ENCODE results near the gene MAP2K1.
"Not testable (repeated sequence)": the region's sequence is repeated elsewhere in the genome, so short reads cannot be mapped to it uniquely, and the experiment has no call there.

MAP2K1 gene

GRCh38 chr15:66424963-66425612, 38.4 kb downstream of the MAP2K1 start:
- no peak for DNase-seq (ENCODE audit: low read depth)

GRCh38 chr15:66425837-66426236, 39.1 kb downstream of the MAP2K1 start:
- no peak for DNase-seq (ENCODE audit: low read depth)

GRCh38 chr15:66429117-66429516, 42.4 kb downstream of the MAP2K1 start:
- DNase-seq (ENCODE audit: low read depth), result no peak

GRCh38 chr15:66429546-66429945, 42.8 kb downstream of the MAP2K1 start:
- DNase-seq (ENCODE audit: low read depth), result no peak

DNA sequence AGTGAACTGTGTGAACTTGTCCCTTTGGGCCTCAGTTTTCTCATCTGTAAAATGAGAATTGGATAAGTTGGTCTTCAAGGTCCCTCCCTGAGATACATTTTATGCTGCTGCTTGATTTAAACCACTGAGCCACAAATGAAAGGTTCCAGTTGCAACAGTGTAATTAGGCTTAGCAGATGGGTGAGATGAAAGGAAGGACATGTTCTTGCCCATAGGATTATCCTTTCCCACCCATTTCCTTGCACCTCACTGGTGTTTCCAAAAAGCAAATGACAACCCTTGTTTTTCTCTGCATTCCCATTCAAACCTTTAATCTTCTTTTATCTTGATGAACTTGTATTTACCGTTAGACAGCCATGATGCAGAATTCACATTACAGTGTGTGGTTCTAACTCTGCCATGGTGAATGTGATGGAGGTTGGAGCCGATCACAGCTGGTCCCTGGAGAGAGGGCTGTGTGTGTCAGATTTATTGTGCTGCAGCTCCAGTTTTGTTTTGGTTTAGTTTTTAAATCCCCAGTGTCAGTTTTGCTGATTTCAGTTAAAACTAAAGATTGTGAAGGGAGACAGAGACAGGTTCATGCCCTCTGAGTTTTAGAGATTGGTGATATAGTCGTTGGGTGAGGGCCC, 44.0 kb downstream of the MAP2K1 start:
- no peak for DNase-seq (ENCODE audit: low read depth)

- no peak for DNase-seq (ENCODE audit: low read depth)
Measured at GRCh38 chr15:66433726-66434125, 47.0 kb downstream of the MAP2K1 start.

DNA sequence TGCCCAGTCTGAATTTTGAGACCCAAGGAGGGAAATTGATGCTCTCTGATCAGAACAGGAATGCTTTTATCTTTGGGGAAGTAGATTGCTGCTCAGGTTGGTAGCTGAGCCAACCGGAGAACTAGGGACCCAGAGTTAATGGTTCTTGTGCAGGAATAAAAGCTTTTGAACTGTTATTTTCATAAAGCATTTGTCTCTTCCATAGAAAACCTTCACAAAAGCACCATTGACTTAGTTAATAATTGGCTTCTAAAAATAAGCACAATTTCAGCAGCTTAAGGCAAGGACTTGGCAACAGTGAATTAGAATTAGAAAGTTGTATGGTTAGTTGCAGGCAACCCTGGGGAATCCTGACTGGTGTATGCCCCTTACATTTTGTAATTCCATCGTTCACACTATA, 53.8 kb downstream of the MAP2K1 start:
- DNase-seq (ENCODE audit: low read depth), result no peak

DNA sequence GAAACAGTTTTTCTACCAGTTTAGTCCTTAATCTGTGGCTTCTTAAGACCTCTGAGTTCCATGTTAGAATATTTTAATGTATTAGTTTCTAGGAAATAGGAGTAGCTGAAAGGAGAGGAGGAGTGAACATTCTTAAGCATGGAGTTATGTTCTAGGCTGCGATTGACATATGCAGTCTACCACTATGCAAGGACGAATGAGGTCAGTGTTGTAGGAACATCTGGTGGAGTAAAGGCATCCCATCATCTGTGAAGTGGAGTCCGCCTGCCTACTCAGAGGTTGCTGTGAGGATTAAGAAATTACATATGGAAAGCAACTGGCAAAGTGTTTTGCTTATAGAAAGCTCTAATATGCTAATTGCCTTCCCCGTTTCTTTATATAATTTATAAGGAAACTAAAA, 65.7 kb downstream of the MAP2K1 start:
- DNase-seq (ENCODE audit: low read depth), result no peak

DNA sequence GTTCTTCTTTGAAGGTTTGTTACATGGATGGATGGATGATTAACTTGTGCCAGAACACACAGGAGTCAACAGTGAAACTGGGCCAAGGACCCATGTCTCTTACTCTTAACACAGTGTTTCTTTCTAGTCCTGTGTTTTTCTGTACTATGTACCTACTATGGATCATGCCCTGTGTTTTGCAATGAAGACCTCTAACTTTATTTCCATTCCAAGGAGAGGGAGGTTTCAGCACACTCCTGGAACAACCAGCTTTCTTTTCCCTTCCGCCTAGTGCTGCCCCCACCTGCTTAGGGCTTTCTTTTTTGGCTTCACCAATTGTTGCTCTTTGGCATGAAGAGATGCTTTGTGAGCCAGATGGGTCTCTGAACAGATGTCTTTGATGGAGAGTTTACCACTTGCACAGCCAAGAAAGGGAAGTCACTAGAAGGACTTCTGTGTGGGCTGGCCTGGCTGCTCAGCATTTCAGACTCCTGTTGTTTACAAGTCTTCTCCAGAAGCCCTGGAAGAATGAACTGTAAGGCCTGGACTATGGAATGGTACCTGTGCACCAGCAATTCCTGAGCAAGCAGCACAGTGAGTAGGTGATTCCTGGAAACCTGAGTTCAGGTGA, 66.4 kb downstream of the MAP2K1 start:
- no peak for DNase-seq (ENCODE audit: low read depth)

DNA sequence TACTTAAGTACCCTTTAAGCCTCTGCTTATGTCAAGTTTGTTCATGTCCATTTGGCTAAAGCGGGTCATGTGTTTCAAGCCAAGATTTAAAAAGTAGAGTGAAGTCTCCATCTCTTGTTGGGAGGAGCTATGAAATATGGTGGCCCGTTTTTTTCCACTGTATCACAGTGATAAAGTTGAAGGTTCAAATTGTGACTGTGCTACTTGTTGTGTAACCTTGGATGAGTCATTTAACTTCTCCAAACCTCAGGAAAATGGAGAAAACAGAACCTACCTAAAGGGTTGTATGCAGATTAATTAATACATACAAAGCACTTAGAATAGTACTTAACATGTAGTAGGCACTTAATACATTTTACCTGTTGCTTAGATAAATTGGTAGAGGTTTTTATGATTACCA, 67.4 kb downstream of the MAP2K1 start:
- no peak for DNase-seq (ENCODE audit: low read depth)

- no peak for DNase-seq (ENCODE audit: low read depth)
Measured at GRCh38 chr15:66456211-66456610, 69.5 kb downstream of the MAP2K1 start.

GRCh38 chr15:66459818-66460615, 73.3 kb downstream of the MAP2K1 start:
- no peak for DNase-seq (ENCODE audit: low read depth)

DNA sequence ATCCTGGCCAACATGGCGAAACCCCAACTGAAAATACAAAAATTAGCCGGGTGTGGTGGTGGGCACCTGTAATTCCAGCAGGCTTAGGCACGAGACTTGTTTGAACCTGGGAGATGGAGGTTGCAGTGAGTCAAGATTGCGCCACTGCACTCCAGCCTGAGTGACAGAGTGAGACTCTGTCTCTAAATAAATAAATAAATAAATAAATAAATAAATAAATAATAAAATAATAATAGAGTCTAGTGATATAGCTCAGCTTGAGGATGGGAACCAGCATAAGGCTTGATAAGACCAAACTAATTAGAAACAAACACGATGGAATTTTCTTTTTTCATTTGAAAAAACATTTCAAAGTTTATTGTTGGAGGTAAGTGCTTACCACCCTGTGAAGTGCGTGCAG, 74.6 kb downstream of the MAP2K1 start:
- not testable (repeated sequence) for DNase-seq (ENCODE audit: low read depth)

GRCh38 chr15:66461917-66462316, 75.2 kb downstream of the MAP2K1 start:
- no peak for DNase-seq (ENCODE audit: low read depth)

GRCh38 chr15:66462627-66463026, 75.9 kb downstream of the MAP2K1 start:
- DNase-seq (ENCODE audit: low read depth), result no peak

- DNase-seq (ENCODE audit: low read depth), result not testable (repeated sequence)
Measured at GRCh38 chr15:66465294-66465693, 78.6 kb downstream of the MAP2K1 start.

GRCh38 chr15:66467162-66468040, 80.7 kb downstream of the MAP2K1 start:
- DNase-seq (ENCODE audit: low read depth), result not testable (repeated sequence)

GRCh38 chr15:66470825-66471224, 84.1 kb downstream of the MAP2K1 start:
- not testable (repeated sequence) for DNase-seq (ENCODE audit: low read depth)

DNA sequence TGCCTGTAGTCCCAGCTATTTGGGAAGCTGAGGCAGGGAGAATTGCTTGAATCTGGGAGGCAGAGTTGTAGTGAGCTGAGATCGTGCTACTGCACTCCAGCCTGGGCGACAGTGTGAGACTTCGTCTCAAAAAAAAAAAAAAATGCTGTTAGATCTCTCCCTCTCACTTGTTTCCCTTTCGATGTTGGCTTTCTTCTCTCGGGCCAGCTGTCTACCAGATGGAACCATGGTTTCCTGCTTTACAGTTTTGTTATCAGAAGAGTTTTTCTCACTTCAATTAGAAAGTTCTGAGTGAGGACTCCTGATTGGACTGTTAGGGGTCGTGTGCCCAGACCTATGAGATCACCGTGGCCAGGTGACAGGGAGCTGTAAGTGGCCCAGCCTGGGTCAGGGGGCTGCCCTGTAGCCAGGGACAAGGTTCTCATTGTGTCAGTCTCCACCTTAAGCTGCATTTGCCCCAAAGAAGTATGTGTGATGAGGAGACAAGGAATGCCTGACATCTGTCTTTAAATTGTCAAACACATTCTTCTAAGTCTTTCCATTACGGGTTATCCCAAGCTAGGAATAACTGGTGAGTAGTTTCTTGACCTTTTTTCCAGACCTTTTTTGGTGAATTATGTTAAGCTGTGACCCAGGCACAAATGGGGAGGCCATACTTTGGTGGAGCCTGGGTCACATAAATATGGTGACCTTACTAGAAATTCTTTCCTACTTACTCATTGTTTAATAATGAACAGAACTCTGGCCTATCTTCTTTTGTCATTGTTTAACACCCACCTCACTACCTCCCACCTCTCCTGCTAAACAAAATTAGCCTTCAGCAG, 85.7 kb downstream of the MAP2K1 start:
- no peak for DNase-seq (ENCODE audit: low read depth)

- DNase-seq (ENCODE audit: low read depth), result no peak
Measured at GRCh38 chr15:66474135-66474534, 87.4 kb downstream of the MAP2K1 start.

DNA sequence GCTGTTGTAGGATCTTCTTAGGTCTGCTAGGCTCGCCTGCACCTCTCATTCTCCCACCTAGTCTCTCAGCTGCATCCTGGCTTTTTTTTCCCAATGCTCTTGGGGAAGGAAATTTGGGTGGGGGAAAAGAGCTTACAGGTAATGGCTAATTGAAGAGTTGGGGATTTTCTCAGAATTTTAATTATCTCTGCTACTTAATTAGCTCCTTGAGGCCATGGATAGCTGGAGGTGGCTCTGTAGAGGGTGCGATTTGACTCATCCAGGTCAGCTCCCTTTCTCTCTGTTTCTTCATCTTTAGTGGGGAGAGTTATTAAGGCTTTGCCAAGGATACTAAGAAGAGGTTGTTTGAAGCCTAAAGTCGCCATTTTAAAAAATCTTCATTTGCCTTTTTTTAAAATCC, 88.3 kb downstream of the MAP2K1 start:
- DNase-seq (ENCODE audit: low read depth), result no peak
